LNCAP (cell line): ENCODE measurements around the gene TTL.

Experiments
- CTCF ChIP-seq: fragments of 450-650 bp; IDR thresholded peaks from 2 replicates; pipeline ENCODE4 v1.5.1; 2017; ENCODE audit warnings: mild to moderate bottlenecking

Gene TTL

GRCh38 chr2:112462178-112462577 is 19.8 kb upstream of the TTL start:
- TF ChIP-seq CTCF = no peak

GRCh38 chr2:112463256-112463655 is 18.7 kb upstream of the TTL start:
- TF ChIP-seq CTCF = no peak

GRCh38 chr2:112465382-112465781 is 16.6 kb upstream of the TTL start:
- TF ChIP-seq CTCF = no peak

GRCh38 chr2:112472547-112473263 is 9.3 kb upstream of the TTL start:
- no peak for TF ChIP-seq CTCF

- no peak for TF ChIP-seq CTCF
Observed at GRCh38 chr2:112474844-112475486, 7.0 kb upstream of the TTL start.

GRCh38 chr2:112476434-112476833 is 5.5 kb upstream of the TTL start:
- no peak for TF ChIP-seq CTCF

GRCh38 chr2:112480530-112481049 is 1.4 kb upstream of the TTL start:
- TF ChIP-seq CTCF = no peak
